Nephron (organoid): ENCODE data around the gene PTPRT.

Source experiments
- H3K27ac Mint-ChIP-seq, 3 experiments: 2 replicates each; pipeline ENCODE4 v1.8.0; 2020; ENCODE audit warnings: mixed read lengths in 3 of 3, mild to moderate bottlenecking in 2 of 3, moderate library complexity in 1 of 3
- H3K27me3 Mint-ChIP-seq: 2 replicates; pipeline ENCODE4 v1.8.0; 2021; ENCODE audit warnings: low read depth, mild to moderate bottlenecking, moderate library complexity, mixed read lengths
- H3K36me3 Mint-ChIP-seq: 2 replicates; pipeline ENCODE4 v1.8.0; 2020; ENCODE audit warnings: low read depth, mixed read lengths
- H3K4me1 Mint-ChIP-seq: 2 replicates; pipeline ENCODE4 v1.8.0; 2020; ENCODE audit warnings: mixed read lengths
- H3K4me3 Mint-ChIP-seq, 3 experiments: 2 replicates each; pipeline ENCODE4 v1.8.0; 2020; ENCODE audit warnings: mild to moderate bottlenecking in 3 of 3, mixed read lengths in 3 of 3, moderate library complexity in 2 of 3
- H3K9me3 Mint-ChIP-seq: 2 replicates; pipeline ENCODE4 v1.8.0; 2020; ENCODE audit warnings: mixed read lengths
- CTCF ChIP-seq, 3 experiments: fragments of 200-600 bp; sonication (generic); IDR thresholded peaks; one replicate each; pipeline ENCODE4 v1.5.0; 2021; ENCODE audit warnings: antibody characterized with exemption in 3 of 3; ENCODE audit not compliant: unreplicated experiment in 3 of 3

PTPRT gene

GRCh38 chr20:43159994-43160393 lies 29.7 kb downstream of the PTPRT start:
- Mint-ChIP-seq H3K36me3 (no peaks in the 10 kb centered on the region), H3K4me1 (peaks cover 26% of the 10 kb centered on the region), H3K4me3 (no peak overlapping the region), H3K9me3 (no peaks in the 10 kb centered on the region), H3K27ac (no peak overlapping the region), H3K27me3 (peaks cover 37% of the 10 kb centered on the region)
- no peak for TF ChIP-seq CTCF (IDR thresholded peaks at IDR 0.05; ENCODE audit: unreplicated experiment in 3 of 3)

- Mint-ChIP-seq H3K4me3 (no peak overlapping the region), H3K9me3 (no peaks in the 10 kb centered on the region), H3K36me3 (no peaks in the 10 kb centered on the region), H3K27me3 (peaks cover 48% of the 10 kb centered on the region), H3K4me1 (no peaks in the 10 kb centered on the region), H3K27ac (no peak overlapping the region)
- TF ChIP-seq CTCF (IDR thresholded peaks at IDR 0.05; ENCODE audit: unreplicated experiment in 3 of 3) = no peak
Measured at GRCh38 chr20:43155366-43156100, 34.2 kb downstream of the PTPRT start.

GRCh38 chr20:43151901-43152300 lies 37.8 kb downstream of the PTPRT start:
- Mint-ChIP-seq H3K36me3 (no peaks in the 10 kb centered on the region), H3K4me1 (no peaks in the 10 kb centered on the region), H3K27ac (no peak overlapping the region), H3K9me3 (no peaks in the 10 kb centered on the region), H3K4me3 (no peak overlapping the region), H3K27me3 (peaks cover 38% of the 10 kb centered on the region)
- no peak for TF ChIP-seq CTCF (IDR thresholded peaks at IDR 0.05; ENCODE audit: unreplicated experiment in 3 of 3)

GRCh38 chr20:43151256-43151655 lies 38.5 kb downstream of the PTPRT start:
- no peak for TF ChIP-seq CTCF (IDR thresholded peaks at IDR 0.05; ENCODE audit: unreplicated experiment in 3 of 3)
- Mint-ChIP-seq H3K9me3 (no peaks in the 10 kb centered on the region), H3K36me3 (no peaks in the 10 kb centered on the region), H3K27me3 (peaks cover 39% of the 10 kb centered on the region), H3K4me1 (no peaks in the 10 kb centered on the region), H3K27ac (no peak overlapping the region), H3K4me3 (no peak overlapping the region)

- Mint-ChIP-seq H3K4me1 (peaks cover 20% of the 10 kb centered on the region), H3K9me3 (peaks cover 2% of the 10 kb centered on the region), H3K27ac (peak overlapping the region in 2 of 3 experiments; percentile 63 to 68), H3K27me3 (peaks cover 12% of the 10 kb centered on the region), H3K4me3 (no peak overlapping the region), H3K36me3 (no peaks in the 10 kb centered on the region)
- TF ChIP-seq CTCF (IDR thresholded peaks at IDR 0.05; ENCODE audit: unreplicated experiment in 3 of 3) = no peak
Measured at GRCh38 chr20:43140726-43141125, 49.0 kb downstream of the PTPRT start.
